Astrocyte (in vitro differentiated cells and primary cell): ENCODE results near the gene KLK1. TPM values are rescaled to one million over a fixed set of nuclear protein-coding genes. Genes with fewer than 3 reads are reported as not detected.

Experiments
- DNase-seq: peaks from one replicate; pipeline ENCODE4 v3.0.0-alpha.2; 2010; ENCODE audit warnings: low read depth
- FAIRE-seq: peaks from 2 replicates; lab custom pipeline; 2011; peaks lifted over from hg19 to GRCh38; lab: Jason Lieb, UNC
- H2AFZ ChIP-seq: 2 replicates; pipeline ENCODE4 v1.6.0; 2012; ENCODE audit warnings: low read depth, low read length, inconsistent platforms
- H3K27ac ChIP-seq: 2 replicates; pipeline ENCODE4 v1.5.1; 2011; ENCODE audit warnings: low read depth, low read length, inconsistent platforms
- H3K27me3 ChIP-seq: 2 replicates; pipeline ENCODE4 v1.6.0; 2011; ENCODE audit warnings: low read length, inconsistent platforms; ENCODE audit not compliant: insufficient read depth
- H3K36me3 ChIP-seq: 2 replicates; pipeline ENCODE4 v1.5.1; 2011; ENCODE audit warnings: low read length, inconsistent platforms; ENCODE audit not compliant: insufficient read depth
- H3K4me1 ChIP-seq: 2 replicates; pipeline ENCODE4 v1.5.1; 2011; ENCODE audit warnings: low read length, inconsistent platforms; ENCODE audit not compliant: insufficient read depth
- H3K4me2 ChIP-seq: 2 replicates; pipeline ENCODE4 v1.6.0; 2012; ENCODE audit warnings: low read length, inconsistent platforms
- H3K4me3 ChIP-seq: 2 replicates; pipeline ENCODE4 v1.5.1; 2011; ENCODE audit warnings: low read depth, mild to moderate bottlenecking, low read length, inconsistent platforms; ENCODE audit not compliant: insufficient read depth
- H3K79me2 ChIP-seq: 2 replicates; pipeline ENCODE4 v1.6.0; 2012; ENCODE audit warnings: mild to moderate bottlenecking, low read length, inconsistent platforms; ENCODE audit not compliant: insufficient read depth
- H3K9ac ChIP-seq: 2 replicates; pipeline ENCODE4 v1.6.0; 2012; ENCODE audit warnings: mild to moderate bottlenecking, low read length, inconsistent platforms
- H3K9me3 ChIP-seq: 2 replicates; pipeline ENCODE4 v1.5.1; 2012; ENCODE audit warnings: low read depth, mild to moderate bottlenecking, low read length, inconsistent platforms; ENCODE audit not compliant: insufficient read depth
- H4K20me1 ChIP-seq: 2 replicates; pipeline ENCODE4 v1.6.0; 2012; ENCODE audit warnings: low read length, inconsistent platforms; ENCODE audit not compliant: insufficient read depth
- H3K27ac Mint-ChIP-seq: one replicate; pipeline ENCODE4 v1.8.0; 2021; ENCODE audit warnings: mild to moderate bottlenecking, mixed read lengths; ENCODE audit not compliant: unreplicated experiment
- H3K27me3 Mint-ChIP-seq: one replicate; pipeline ENCODE4 v1.8.0; 2021; ENCODE audit warnings: low read depth, mixed read lengths; ENCODE audit not compliant: unreplicated experiment
- H3K36me3 Mint-ChIP-seq: one replicate; pipeline ENCODE4 v1.8.0; 2021; ENCODE audit warnings: low read depth, mixed read lengths; ENCODE audit not compliant: unreplicated experiment
- H3K4me1 Mint-ChIP-seq: one replicate; pipeline ENCODE4 v1.8.0; 2021; ENCODE audit warnings: low read depth, mixed read lengths; ENCODE audit not compliant: unreplicated experiment
- H3K4me3 Mint-ChIP-seq: one replicate; pipeline ENCODE4 v1.8.0; 2021; ENCODE audit warnings: mild to moderate bottlenecking, moderate library complexity, mixed read lengths; ENCODE audit not compliant: unreplicated experiment
- H3K9me3 Mint-ChIP-seq: one replicate; pipeline ENCODE4 v1.8.0; 2021; ENCODE audit warnings: mild to moderate bottlenecking, mixed read lengths; ENCODE audit not compliant: unreplicated experiment
- EZH2 ChIP-seq: IDR thresholded peaks from 2 replicates; pipeline ENCODE4 v1.6.1; 2012; ENCODE audit warnings: mild to moderate bottlenecking, low read length, inconsistent platforms; ENCODE audit not compliant: insufficient read depth
- total RNA-seq: library from RNA; stranded (reverse); gene quantifications from 2 replicates; pipeline ENCODE4 v1.2.1, GENCODE V29; 2021
- TF ChIP-seq, protein P1 (sequence below): IDR thresholded peaks from 2 replicates; pipeline ENCODE4 v1.5.1; 2011; ENCODE audit warnings: low read depth, mild to moderate bottlenecking, inconsistent platforms, low read length, moderate library complexity; ENCODE audit not compliant: insufficient read depth

KLK1 gene
- total RNA-seq, 1 donor from 2014 or later, result not detected

DNA sequence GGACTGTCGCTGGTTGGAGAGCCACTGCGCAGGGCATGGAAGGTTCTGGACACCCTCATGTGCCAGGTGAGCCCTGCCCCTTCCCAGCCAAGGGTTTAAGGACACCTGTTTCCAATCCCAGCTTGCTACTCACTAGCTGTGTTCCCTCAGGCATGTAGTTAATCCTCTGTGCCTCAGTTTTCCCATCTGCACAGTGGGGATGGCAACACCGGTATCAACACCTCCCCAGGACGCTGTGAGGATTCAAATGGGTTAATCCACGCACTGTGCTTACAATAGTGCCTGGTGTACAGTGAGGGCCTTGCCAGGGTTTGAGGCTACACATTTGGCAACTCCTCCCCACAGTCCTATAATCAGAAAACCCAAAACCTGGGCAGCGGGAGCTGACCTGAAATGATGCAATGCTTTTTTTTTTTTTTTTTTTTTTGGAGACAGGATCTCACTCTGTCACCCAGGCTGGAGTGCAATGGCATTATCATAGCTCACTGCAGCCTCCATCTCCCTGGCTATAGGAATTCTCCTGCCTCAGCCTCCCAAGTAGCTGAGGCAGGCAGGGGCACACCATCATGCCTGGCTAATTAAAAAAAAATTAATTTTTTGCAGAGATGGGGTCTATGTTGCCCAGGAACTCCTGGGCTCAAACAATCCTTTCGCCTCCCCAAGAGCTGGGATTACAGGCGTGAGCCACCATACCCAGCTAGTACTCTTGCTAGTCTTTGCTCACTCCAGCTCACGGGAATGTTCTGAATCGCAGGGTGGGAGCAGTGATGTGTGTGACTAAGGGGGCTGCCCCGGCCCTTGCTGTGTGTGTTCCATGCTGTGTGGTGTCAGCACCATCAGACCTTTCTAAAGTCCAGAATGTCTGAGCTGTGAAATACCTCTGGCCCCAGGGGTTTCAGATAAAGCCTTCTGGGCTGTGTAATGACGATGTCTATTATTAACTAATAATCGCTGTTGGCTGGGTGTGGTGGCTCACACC, 31.0 kb downstream of the KLK1 start:
- no peaks in the 10 kb centered on the region for H3K4me1 Mint-ChIP-seq
- H4K20me1 ChIP-seq, result peaks cover 27% of the 10 kb centered on the region
- H3K36me3 ChIP-seq, result peaks cover under 1% of the 10 kb centered on the region
- H3K4me2 ChIP-seq, result no peak overlapping the region
- DNase-seq (no peak), FAIRE-seq (no peak)
- no peak overlapping the region for H3K27ac Mint-ChIP-seq
- H3K9ac ChIP-seq, result no peak overlapping the region
- H3K4me3 ChIP-seq, result no peak overlapping the region
- H3K27me3 ChIP-seq, result no peaks in the 10 kb centered on the region
- H3K79me2 ChIP-seq, result peaks cover 3% of the 10 kb centered on the region
- peaks cover 4% of the 10 kb centered on the region for H3K9me3 Mint-ChIP-seq
- TF ChIP-seq, protein P1, sequence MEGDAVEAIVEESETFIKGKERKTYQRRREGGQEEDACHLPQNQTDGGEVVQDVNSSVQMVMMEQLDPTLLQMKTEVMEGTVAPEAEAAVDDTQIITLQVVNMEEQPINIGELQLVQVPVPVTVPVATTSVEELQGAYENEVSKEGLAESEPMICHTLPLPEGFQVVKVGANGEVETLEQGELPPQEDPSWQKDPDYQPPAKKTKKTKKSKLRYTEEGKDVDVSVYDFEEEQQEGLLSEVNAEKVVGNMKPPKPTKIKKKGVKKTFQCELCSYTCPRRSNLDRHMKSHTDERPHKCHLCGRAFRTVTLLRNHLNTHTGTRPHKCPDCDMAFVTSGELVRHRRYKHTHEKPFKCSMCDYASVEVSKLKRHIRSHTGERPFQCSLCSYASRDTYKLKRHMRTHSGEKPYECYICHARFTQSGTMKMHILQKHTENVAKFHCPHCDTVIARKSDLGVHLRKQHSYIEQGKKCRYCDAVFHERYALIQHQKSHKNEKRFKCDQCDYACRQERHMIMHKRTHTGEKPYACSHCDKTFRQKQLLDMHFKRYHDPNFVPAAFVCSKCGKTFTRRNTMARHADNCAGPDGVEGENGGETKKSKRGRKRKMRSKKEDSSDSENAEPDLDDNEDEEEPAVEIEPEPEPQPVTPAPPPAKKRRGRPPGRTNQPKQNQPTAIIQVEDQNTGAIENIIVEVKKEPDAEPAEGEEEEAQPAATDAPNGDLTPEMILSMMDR, result no peak
- TF ChIP-seq EZH2, result no peak
- H3K9me3 ChIP-seq, result no peaks in the 10 kb centered on the region
- H3K27me3 Mint-ChIP-seq, result peaks cover 5% of the 10 kb centered on the region
- H3K4me1 ChIP-seq, result no peaks in the 10 kb centered on the region
- H3K36me3 Mint-ChIP-seq, result peaks cover 8% of the 10 kb centered on the region
- H2AFZ ChIP-seq, result no peak overlapping the region
- H3K27ac ChIP-seq, result no peak overlapping the region
- H3K4me3 Mint-ChIP-seq, result no peak overlapping the region

DNA sequence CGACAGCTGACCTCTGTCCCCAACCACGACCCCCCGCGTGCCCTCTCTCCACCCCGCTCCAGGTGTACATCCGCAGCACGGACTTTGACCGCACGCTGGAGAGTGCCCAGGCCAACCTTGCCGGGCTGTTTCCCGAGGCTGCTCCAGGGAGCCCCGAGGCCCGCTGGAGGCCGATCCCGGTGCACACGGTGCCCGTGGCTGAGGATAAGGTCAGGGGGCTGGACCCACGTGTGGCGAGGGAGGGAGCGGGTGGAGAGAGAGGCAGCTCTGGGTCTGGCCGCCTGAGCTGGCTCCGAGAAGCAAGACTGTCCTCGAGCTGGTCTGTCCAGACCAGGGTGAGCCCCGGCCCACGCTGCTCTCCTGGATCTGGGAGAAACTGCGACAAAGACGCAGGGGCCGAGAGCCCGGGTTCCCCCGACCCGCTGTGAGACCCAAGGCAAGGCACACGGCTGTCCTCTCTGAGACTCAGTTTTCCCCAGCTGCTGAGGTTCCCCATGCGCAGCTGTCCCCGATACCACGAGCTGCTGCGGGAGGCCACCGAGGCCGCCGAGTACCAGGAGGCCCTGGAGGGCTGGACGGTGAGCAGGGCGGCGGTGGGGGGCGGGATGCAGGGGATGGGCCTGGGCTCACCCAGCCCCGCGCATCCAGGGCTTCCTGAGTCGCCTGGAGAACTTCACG, 31.9 kb downstream of the KLK1 start:
- Mint-ChIP-seq H3K27ac (no peak overlapping the region), H3K4me3 (no peak overlapping the region), H3K36me3 (peaks cover 8% of the 10 kb centered on the region), H3K9me3 (peaks cover 4% of the 10 kb centered on the region), H3K4me1 (no peaks in the 10 kb centered on the region), H3K27me3 (peaks cover 5% of the 10 kb centered on the region)
- Histone ChIP-seq H3K36me3 (no peaks in the 10 kb centered on the region), H3K4me1 (no peaks in the 10 kb centered on the region), H3K9ac (no peak overlapping the region), H3K79me2 (peaks cover under 1% of the 10 kb centered on the region), H3K27ac (no peak overlapping the region), H4K20me1 (peaks cover 18% of the 10 kb centered on the region), H3K27me3 (no peaks in the 10 kb centered on the region), H3K4me3 (no peak overlapping the region), H3K9me3 (no peaks in the 10 kb centered on the region), H2AFZ (no peak overlapping the region), H3K4me2 (no peak overlapping the region)
- TF ChIP-seq EZH2, result no peak
- TF ChIP-seq, protein P1, result no peak
- FAIRE-seq (no peak), DNase-seq (no peak)
